ENCODE results near the gene ZC3HAV1.

DNA sequence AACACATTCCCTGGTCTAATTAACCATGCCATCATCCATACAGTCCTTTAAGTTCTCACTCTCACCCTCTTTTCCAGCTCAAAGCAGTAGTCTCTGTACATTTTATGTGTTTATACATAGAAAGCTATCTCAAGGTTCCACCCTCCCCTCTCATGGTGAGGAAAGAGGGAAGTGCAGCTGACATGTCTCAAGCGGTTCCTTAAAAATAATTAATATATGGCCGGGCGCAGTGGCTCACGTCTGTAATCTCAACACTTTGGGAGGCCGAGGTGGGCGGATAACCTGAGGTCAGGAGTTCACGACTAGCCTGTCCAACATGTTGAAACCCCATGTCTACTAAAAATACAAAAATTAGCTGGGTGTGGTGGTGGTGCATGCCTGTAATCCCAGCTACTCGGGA is 36.7 kb downstream of the ZC3HAV1 start:
- TF ChIP-seq NFIC (IDR thresholded peaks at IDR 0.05; ENCODE audit: borderline replicate concordance) = no peak
- no peak for TF ChIP-seq RFX5 (IDR thresholded peaks at IDR 0.05; ENCODE audit: low read length)
- TF ChIP-seq, protein P1, sequence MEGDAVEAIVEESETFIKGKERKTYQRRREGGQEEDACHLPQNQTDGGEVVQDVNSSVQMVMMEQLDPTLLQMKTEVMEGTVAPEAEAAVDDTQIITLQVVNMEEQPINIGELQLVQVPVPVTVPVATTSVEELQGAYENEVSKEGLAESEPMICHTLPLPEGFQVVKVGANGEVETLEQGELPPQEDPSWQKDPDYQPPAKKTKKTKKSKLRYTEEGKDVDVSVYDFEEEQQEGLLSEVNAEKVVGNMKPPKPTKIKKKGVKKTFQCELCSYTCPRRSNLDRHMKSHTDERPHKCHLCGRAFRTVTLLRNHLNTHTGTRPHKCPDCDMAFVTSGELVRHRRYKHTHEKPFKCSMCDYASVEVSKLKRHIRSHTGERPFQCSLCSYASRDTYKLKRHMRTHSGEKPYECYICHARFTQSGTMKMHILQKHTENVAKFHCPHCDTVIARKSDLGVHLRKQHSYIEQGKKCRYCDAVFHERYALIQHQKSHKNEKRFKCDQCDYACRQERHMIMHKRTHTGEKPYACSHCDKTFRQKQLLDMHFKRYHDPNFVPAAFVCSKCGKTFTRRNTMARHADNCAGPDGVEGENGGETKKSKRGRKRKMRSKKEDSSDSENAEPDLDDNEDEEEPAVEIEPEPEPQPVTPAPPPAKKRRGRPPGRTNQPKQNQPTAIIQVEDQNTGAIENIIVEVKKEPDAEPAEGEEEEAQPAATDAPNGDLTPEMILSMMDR (IDR thresholded peaks at IDR 0.05) = no peak

Data from SK-N-SH (cell line).